Stimulated activated CD8-positive, alpha-beta memory T cell treated with anti-CD3 and anti-CD28 coated beads, Interleukin-4, amount 100 ng/mL, for 4 hours (primary cell): ENCODE data around the gene FRMD3.
"Not testable (repeated sequence)": the region's sequence is repeated elsewhere in the genome, so short reads cannot be mapped to it uniquely, and the experiment has no call there.

Experiments used
- DNase-seq, 2 donors: peaks; one replicate each; pipeline ENCODE4 v3.0.0-alpha.2; 2020; ENCODE audit warnings: low read depth in 2 of 2, low spot score in 1 of 2

FRMD3 gene

DNA sequence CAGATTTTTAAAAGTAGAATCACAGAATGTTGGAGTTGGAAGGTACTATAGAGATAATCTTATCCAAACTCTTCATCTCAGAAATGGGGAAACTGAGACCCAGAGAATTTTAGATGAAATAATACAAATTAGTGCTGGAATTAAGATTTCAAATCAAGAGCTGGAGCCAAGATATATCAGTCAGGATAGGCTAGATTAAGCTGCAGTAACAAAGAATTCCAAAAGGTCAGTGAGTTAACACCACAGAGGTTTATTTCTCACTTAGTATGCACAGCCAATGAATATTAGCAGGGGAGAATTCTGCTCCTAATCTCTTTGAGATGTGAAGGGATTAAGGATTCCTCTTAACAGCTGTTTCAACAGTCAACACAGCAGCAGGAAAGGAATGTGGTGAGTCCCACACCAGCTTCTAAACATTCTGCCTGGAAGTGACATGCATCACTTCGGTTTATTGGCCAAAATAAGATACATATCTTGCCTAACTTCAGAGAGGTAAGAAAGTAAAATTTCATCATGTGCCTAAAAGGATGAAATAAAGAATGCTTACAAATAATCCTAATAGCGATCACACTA, 136.8 kb downstream of the FRMD3 start:
- no peak for DNase-seq

GRCh38 chr9:83396813-83397212, 141.4 kb downstream of the FRMD3 start:
- DNase-seq: no peak

GRCh38 chr9:83396342-83396741, 141.9 kb downstream of the FRMD3 start:
- no peak for DNase-seq

DNA sequence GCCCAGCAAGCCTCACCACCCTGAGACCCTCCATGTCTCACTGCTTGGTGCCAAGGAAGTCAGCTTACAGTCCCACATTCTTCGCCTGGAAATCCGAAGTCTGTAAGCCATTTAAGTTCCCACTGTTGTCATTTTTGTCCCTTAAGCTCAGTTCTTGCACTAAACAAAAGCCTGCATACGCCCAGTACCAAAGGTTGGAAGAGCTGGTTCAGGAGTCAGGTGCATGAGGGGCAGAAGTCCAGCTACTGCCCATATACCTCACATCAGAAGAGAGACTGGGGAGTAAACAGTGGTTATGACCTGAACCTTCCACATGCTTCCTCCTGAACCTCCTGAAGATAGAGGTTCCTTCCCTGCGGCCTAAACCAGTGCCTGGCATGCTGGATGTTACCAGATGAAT, 146.0 kb downstream of the FRMD3 start:
- DNase-seq: no peak

DNA sequence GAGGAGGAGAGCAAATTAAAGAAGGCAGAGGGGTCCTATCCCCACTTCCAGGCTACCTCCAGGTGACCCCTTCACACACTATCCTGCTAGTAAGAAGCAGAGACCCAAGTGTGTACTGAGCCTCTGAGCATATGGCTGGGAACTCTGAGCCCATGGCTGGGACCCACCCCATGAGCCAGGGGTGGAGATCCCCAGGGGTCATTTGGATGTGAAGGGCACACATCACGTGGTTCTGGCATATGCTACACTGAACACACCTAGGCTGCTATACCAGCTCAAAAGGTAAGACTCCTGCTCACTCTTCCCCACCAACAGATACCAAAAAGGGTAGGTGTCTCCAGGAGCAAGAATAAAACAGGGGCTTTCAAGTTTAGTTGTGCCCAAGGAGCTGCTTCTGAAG, 149.9 kb downstream of the FRMD3 start:
- no peak for DNase-seq

DNA sequence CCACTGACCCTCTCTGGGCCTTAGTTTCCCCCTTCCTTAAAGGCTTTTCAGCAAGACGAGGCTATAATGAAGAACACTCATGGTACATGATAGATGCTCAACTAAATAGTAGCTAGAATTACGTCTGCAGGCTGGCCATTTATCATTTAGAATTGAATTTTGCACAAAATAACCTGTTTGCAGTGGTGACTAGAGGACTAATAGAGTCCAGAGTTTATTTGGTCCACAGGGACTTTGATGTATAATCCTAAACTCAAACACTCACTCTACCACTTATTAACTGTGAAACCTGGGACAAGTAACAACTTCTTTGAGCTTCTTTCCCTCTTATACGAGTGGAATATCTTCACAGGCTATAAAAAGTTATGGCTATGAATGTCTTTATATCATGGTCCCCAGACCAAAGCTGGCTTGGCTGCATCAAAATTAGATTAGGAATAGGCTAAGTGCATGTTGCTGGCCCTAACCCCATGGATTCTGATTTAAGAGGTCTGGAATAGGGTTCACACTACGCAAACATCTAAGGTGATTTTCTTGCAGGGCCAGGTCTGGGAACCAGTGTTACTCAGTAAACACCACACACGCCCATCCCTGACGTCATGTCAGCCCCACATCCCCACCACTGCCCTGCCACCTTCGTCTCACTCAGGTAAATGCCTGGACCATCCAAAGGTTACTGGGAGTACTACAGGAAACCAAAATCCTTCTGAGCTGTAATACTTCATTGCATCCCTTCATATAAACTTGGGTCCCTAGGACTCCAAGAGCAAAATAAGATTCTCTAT, 150.6 kb downstream of the FRMD3 start:
- DNase-seq: no peak

GRCh38 chr9:83385317-83385716, 152.9 kb downstream of the FRMD3 start:
- DNase-seq: no peak

GRCh38 chr9:83384214-83384613, 154.0 kb downstream of the FRMD3 start:
- DNase-seq: no peak

- no peak for DNase-seq
Measured at GRCh38 chr9:83383034-83383433, 155.2 kb downstream of the FRMD3 start.

GRCh38 chr9:83382421-83382820, 155.8 kb downstream of the FRMD3 start:
- no peak for DNase-seq

DNA sequence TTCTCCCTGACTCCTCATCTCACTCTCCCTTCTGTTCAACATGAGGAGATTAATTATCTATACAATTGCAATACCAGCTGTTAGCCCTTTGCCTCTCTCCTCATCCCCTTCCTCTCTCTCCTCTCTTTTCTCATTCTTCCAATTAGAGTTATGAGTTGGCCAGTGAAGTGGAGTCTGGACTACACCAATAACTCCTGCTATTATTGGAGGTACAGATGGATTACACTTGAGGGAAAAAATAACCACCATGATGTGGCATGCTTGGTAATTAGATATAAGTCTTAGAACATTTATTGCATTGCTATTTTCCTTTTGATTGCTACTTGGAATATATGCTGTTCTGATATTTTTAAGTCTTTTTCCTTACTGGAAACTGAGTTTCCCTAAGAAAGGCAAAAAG, 159.2 kb downstream of the FRMD3 start:
- no peak for DNase-seq

- DNase-seq: no peak
Measured at GRCh38 chr9:83372957-83373356, 165.2 kb downstream of the FRMD3 start.

DNA sequence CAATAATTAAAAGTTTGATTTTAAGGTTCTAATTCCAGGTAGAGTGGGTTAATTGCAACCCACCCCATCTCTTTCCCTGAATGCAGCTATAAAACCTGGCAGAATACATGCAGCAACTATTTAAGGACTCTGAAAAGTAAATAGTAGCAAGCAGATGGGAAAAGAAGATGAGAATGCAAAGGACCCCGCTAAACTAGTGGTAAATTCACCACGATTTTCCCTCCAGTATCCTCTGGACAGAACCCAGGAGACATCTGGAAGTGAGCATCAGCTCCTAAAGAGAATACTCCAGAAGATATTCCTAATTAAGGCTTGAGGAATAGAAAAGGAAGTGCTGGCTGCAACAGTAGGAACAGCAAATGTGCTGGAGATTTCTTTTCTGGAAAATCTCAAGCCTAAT, 170.9 kb downstream of the FRMD3 start:
- no peak for DNase-seq

GRCh38 chr9:83362341-83362995, 175.7 kb downstream of the FRMD3 start:
- DNase-seq: no peak

DNA sequence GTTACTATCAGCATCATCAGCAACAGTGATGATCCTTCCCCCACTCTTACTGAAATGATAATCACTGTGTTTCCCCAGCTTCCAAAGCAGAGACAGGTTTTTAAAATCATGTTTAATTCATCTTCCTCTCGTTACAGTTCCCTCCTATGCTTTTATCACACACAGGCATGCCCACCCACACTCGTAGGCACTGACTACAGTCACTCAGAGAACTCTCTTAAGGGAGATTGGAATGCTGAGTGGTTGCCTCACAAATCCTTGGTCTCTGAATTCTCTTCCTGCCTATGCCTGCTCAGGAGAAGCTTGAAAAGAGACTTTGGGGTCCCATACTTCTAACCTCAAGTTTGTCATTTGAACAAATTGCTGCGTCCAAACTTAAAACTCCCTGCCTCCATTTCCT, 179.2 kb downstream of the FRMD3 start:
- DNase-seq: no peak

GRCh38 chr9:83358493-83358892, 179.7 kb downstream of the FRMD3 start:
- DNase-seq: not testable (repeated sequence)

- no peak for DNase-seq
Measured at GRCh38 chr9:83355729-83356151, 182.5 kb downstream of the FRMD3 start.

- DNase-seq: no peak
Measured at GRCh38 chr9:83355024-83355444, 183.2 kb downstream of the FRMD3 start.

DNA sequence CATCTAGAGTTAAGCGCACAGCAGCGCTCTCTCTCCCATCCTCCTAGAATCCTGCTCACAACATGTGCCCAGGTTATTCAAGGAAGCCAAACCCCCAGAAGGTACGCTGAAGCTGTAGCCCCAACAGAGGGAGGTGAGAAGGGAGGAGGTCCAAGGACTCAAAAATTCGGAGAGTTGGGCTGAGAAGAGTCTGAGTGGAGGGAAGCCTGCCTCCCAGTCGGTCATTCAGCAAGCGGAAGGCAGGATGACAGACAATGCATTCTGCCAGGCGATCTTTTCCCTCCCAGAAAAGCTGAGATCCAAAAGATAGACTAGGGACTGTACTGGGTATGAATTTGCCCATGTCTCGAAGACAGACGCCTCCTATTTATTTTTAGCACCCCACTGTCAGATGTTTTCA, 189.2 kb downstream of the FRMD3 start:
- no peak for DNase-seq

GRCh38 chr9:83346655-83347420, 191.4 kb downstream of the FRMD3 start:
- no peak for DNase-seq

- DNase-seq: no peak
Measured at GRCh38 chr9:83343366-83343999, 194.7 kb downstream of the FRMD3 start.
